Loucy (cell line): ENCODE measurements around the gene TBC1D7.

Experiments
- EZH2phosphoT487 ChIP-seq: fragments of 200-600 bp; IDR thresholded peaks from 2 replicates; pipeline ENCODE4 v1.6.1; 2018; ENCODE audit warnings: antibody characterized with exemption, mild to moderate bottlenecking, moderate library complexity, borderline replicate concordance
- TF ChIP-seq, protein P1 (sequence below): fragments of 200-600 bp; sonication (generic); conservative IDR thresholded peaks from 2 replicates; pipeline ENCODE4 v1.5.1; 2014; ENCODE audit warnings: mild to moderate bottlenecking, antibody characterized with exemption, low read length

DNA sequence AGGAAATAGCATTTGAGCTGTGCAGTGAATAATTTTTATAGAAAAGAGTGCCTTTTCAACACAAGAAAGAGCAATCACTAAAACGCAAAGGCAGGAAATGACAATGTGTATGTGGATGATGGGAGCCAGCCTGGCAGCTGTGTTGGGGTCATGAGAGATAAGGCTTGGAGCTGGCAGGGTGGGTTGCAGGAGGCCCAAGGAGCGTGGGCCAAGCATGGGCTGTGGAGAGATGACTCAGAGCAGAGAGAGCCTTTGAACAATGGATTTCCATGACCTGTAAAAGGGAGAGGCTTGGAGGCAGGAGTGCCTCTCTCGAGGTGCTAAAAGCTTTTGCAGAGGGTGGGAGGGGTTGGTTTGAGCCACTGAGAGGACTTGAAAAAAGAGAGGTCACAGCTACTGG lies 6.6 kb upstream of the TBC1D7 start:
- TF ChIP-seq, protein P1, sequence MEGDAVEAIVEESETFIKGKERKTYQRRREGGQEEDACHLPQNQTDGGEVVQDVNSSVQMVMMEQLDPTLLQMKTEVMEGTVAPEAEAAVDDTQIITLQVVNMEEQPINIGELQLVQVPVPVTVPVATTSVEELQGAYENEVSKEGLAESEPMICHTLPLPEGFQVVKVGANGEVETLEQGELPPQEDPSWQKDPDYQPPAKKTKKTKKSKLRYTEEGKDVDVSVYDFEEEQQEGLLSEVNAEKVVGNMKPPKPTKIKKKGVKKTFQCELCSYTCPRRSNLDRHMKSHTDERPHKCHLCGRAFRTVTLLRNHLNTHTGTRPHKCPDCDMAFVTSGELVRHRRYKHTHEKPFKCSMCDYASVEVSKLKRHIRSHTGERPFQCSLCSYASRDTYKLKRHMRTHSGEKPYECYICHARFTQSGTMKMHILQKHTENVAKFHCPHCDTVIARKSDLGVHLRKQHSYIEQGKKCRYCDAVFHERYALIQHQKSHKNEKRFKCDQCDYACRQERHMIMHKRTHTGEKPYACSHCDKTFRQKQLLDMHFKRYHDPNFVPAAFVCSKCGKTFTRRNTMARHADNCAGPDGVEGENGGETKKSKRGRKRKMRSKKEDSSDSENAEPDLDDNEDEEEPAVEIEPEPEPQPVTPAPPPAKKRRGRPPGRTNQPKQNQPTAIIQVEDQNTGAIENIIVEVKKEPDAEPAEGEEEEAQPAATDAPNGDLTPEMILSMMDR: no peak
- no peak for TF ChIP-seq EZH2phosphoT487
